Measurements from ENCODE around the gene PEA15.

- no peak for TF ChIP-seq PRDM6 (tag by site-specific recombination; IDR thresholded peaks at IDR 0.05)
- no peak for TF ChIP-seq ZNF138 (tag by site-specific recombination; IDR thresholded peaks at IDR 0.05; ENCODE audit: borderline replicate concordance)
- no peak for TF ChIP-seq ZNF518A (tag by site-specific recombination; conservative IDR thresholded peaks at IDR 0.05; ENCODE audit: low read depth)
Observed at GRCh38 chr1:160177667-160178066, 27.5 kb upstream of the PEA15 start.
